MM.1S (cell line): ENCODE results near the gene PRPF6.

Experiments used
- EZH2 ChIP-seq: fragments of 300-600 bp; sonication (generic); optimal IDR thresholded peaks from 2 replicates; pipeline ENCODE3; 2017; ENCODE audit warnings: low read depth, mild to moderate bottlenecking, antibody characterized with exemption, low read length, mixed read lengths
- TF ChIP-seq, protein P1 (sequence below): fragments of 300-600 bp; sonication (generic); IDR thresholded peaks from 2 replicates; pipeline ENCODE4 v1.5.1; 2016; ENCODE audit warnings: antibody characterized with exemption, low read length, mixed read lengths

GRCh38 chr20:64010711-64011237, 29.8 kb downstream of the PRPF6 start:
- TF ChIP-seq, protein P1, sequence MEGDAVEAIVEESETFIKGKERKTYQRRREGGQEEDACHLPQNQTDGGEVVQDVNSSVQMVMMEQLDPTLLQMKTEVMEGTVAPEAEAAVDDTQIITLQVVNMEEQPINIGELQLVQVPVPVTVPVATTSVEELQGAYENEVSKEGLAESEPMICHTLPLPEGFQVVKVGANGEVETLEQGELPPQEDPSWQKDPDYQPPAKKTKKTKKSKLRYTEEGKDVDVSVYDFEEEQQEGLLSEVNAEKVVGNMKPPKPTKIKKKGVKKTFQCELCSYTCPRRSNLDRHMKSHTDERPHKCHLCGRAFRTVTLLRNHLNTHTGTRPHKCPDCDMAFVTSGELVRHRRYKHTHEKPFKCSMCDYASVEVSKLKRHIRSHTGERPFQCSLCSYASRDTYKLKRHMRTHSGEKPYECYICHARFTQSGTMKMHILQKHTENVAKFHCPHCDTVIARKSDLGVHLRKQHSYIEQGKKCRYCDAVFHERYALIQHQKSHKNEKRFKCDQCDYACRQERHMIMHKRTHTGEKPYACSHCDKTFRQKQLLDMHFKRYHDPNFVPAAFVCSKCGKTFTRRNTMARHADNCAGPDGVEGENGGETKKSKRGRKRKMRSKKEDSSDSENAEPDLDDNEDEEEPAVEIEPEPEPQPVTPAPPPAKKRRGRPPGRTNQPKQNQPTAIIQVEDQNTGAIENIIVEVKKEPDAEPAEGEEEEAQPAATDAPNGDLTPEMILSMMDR: no peak
- TF ChIP-seq EZH2: no peak
